Measurements from ENCODE around the gene ZYX.

Gene ZYX

GRCh38 chr7:143375298-143376034, 5.7 kb upstream of the ZYX start:
- TF ChIP-seq ZNF8 (CRISPR knock-in tag; IDR thresholded peaks at IDR 0.05) (no peak), BACH2 (CRISPR knock-in tag; IDR thresholded peaks at IDR 0.05; ENCODE audit: borderline replicate concordance) (no peak), PPARA (CRISPR knock-in tag; IDR thresholded peaks at IDR 0.05; ENCODE audit: borderline replicate concordance) (no peak), ZFP3 (CRISPR knock-in tag; IDR thresholded peaks at IDR 0.05) (no peak), POU6F1 (CRISPR knock-in tag; IDR thresholded peaks at IDR 0.05; ENCODE audit: borderline replicate concordance, low read depth) (no peak), ZFP30 (CRISPR knock-in tag; IDR thresholded peaks at IDR 0.05) (no peak)
- ATAC-seq, result peak; percentile 1; the same call in 2 of the 3 replicates

- ATAC-seq, result no peak
- TF ChIP-seq PPARA (CRISPR knock-in tag; IDR thresholded peaks at IDR 0.05; ENCODE audit: borderline replicate concordance), result no peak
- TF ChIP-seq BACH2 (CRISPR knock-in tag; IDR thresholded peaks at IDR 0.05; ENCODE audit: borderline replicate concordance), result no peak
- no peak for TF ChIP-seq OSR1 (CRISPR knock-in tag; IDR thresholded peaks at IDR 0.05)
- no peak for TF ChIP-seq ZNF565 (CRISPR knock-in tag; conservative IDR thresholded peaks at IDR 0.05; ENCODE audit: low read depth)
- TF ChIP-seq TSHZ2 (CRISPR knock-in tag; IDR thresholded peaks at IDR 0.05), result no peak
- TF ChIP-seq RARB (CRISPR knock-in tag; IDR thresholded peaks at IDR 0.05), result no peak
- no peak for TF ChIP-seq CSDC2 (CRISPR knock-in tag; IDR thresholded peaks at IDR 0.05)
- no peak for TF ChIP-seq ZFP3 (CRISPR knock-in tag; IDR thresholded peaks at IDR 0.05)
- no peak for TF ChIP-seq ARNTL (CRISPR knock-in tag; IDR thresholded peaks at IDR 0.05; ENCODE audit: borderline replicate concordance, low read depth)
- TF ChIP-seq TCF4 (CRISPR knock-in tag; IDR thresholded peaks at IDR 0.05; ENCODE audit: borderline replicate concordance), result no peak
- TF ChIP-seq ZC3H10 (CRISPR knock-in tag; IDR thresholded peaks at IDR 0.05), result no peak
- no peak for TF ChIP-seq POU6F1 (CRISPR knock-in tag; IDR thresholded peaks at IDR 0.05; ENCODE audit: borderline replicate concordance, low read depth)
Observed at GRCh38 chr7:143376396-143376795, 4.7 kb upstream of the ZYX start.

- TF ChIP-seq ISL1 (CRISPR knock-in tag; IDR thresholded peaks at IDR 0.05) (0 out of 2 replicates have a peak, but pooled peaks have one; percentile 24), POU6F1 (CRISPR knock-in tag; IDR thresholded peaks at IDR 0.05; ENCODE audit: borderline replicate concordance, low read depth) (no peak)
- no peak for ATAC-seq
Observed at GRCh38 chr7:143379611-143380259, 1.4 kb upstream of the ZYX start.

- TF ChIP-seq ISL1 (CRISPR knock-in tag; IDR thresholded peaks at IDR 0.05) (0 out of 2 replicates have a peak, but pooled peaks have one; percentile 2), ZNF8 (CRISPR knock-in tag; IDR thresholded peaks at IDR 0.05) (no peak), RARB (CRISPR knock-in tag; IDR thresholded peaks at IDR 0.05) (no peak), ZNF70 (CRISPR knock-in tag; IDR thresholded peaks at IDR 0.05) (no peak), ZFP30 (CRISPR knock-in tag; IDR thresholded peaks at IDR 0.05) (no peak), ZC3H10 (CRISPR knock-in tag; IDR thresholded peaks at IDR 0.05) (peak; percentile 51), SNAI2 (CRISPR knock-in tag; IDR thresholded peaks at IDR 0.05) (no peak), CSRNP3 (CRISPR knock-in tag; IDR thresholded peaks at IDR 0.05) (no peak), POU6F1 (CRISPR knock-in tag; IDR thresholded peaks at IDR 0.05; ENCODE audit: borderline replicate concordance, low read depth) (no peak), PPARA (CRISPR knock-in tag; IDR thresholded peaks at IDR 0.05; ENCODE audit: borderline replicate concordance) (no peak), OSR1 (CRISPR knock-in tag; IDR thresholded peaks at IDR 0.05) (no peak), TCF4 (CRISPR knock-in tag; IDR thresholded peaks at IDR 0.05; ENCODE audit: borderline replicate concordance) (no peak), ARNTL (CRISPR knock-in tag; IDR thresholded peaks at IDR 0.05; ENCODE audit: borderline replicate concordance, low read depth) (no peak)
- peak; percentile 66 for ATAC-seq
Observed at GRCh38 chr7:143380260-143380645, 892 bp upstream of the ZYX start.

Data from SK-N-SH treated with all-trans-retinoic acid at 6 μM for 48 hours (cell line).